Testis (tissue), 2 donors: ENCODE measurements around the gene PDE10A.

Experiments used
- POLR2A ChIP-seq: fragments of 450-650 bp; IDR thresholded peaks from one replicate; pipeline ENCODE4 v1.6.1; 2017; ENCODE audit warnings: antibody characterized with exemption, mild to moderate bottlenecking, moderate library complexity
- TF ChIP-seq, protein P1 (sequence below), 3 experiments: fragments of 450-650 bp in 2 of 3; fragments of 200-600 bp in 1 of 3; sonication (generic) in 1 of 3; IDR thresholded peaks; one replicate each; pipeline ENCODE4 v1.5.1; 2016 to 2019; ENCODE audit warnings: antibody characterized with exemption in 3 of 3, mild to moderate bottlenecking in 2 of 3, moderate library complexity in 1 of 3

DNA sequence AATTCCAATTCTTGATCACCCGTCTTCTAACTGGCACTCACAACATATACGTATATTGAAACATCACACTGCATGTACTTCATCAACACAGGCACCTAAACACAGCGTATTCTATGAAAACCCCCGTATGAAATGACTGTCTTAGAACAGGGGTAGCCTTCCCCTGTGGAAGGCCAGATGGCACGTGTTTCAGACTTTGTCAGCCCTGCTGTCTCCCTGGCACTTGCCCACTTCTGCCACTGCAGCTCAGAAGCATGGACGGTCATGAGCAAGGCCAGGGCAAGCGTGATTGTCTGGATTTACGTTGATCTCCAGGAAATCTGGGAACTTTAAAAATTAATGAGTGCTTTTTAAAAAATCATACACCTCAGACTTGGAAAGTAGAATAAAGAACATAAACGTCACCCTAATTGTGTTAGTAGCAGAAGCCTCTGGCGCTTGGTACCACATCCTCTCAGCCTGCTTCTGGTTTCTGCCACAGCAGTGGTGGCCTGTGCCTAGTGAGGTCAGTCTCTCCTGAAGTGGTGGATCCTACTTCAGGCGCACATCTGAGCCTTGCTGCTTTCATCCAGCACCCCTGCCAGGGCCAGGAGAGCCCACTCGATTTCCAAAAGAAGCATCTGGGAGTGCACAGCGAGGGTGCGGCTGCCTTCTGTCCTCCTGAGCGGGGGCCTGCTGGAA, 18.3 kb downstream of the PDE10A start:
- TF ChIP-seq, protein P1, sequence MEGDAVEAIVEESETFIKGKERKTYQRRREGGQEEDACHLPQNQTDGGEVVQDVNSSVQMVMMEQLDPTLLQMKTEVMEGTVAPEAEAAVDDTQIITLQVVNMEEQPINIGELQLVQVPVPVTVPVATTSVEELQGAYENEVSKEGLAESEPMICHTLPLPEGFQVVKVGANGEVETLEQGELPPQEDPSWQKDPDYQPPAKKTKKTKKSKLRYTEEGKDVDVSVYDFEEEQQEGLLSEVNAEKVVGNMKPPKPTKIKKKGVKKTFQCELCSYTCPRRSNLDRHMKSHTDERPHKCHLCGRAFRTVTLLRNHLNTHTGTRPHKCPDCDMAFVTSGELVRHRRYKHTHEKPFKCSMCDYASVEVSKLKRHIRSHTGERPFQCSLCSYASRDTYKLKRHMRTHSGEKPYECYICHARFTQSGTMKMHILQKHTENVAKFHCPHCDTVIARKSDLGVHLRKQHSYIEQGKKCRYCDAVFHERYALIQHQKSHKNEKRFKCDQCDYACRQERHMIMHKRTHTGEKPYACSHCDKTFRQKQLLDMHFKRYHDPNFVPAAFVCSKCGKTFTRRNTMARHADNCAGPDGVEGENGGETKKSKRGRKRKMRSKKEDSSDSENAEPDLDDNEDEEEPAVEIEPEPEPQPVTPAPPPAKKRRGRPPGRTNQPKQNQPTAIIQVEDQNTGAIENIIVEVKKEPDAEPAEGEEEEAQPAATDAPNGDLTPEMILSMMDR (IDR thresholded peaks at IDR 0.05): no peak
- TF ChIP-seq POLR2A: no peak
